ENCODE measurements around the gene SLC38A10.

SLC38A10 gene

GRCh38 chr17:81273698-81274470 lies 21.2 kb downstream of the SLC38A10 start:
- DNase-seq, result no peak

- no peak for DNase-seq
Measured at GRCh38 chr17:81272616-81273015, 22.5 kb downstream of the SLC38A10 start.

GRCh38 chr17:81271226-81271625 lies 23.9 kb downstream of the SLC38A10 start:
- no peak for DNase-seq

GRCh38 chr17:81270279-81270678 lies 24.8 kb downstream of the SLC38A10 start:
- no peak for DNase-seq

- DNase-seq, result no peak
Measured at GRCh38 chr17:81267390-81268067, 27.6 kb downstream of the SLC38A10 start.

GRCh38 chr17:81265576-81265975 lies 29.5 kb downstream of the SLC38A10 start:
- no peak for DNase-seq

GRCh38 chr17:81264640-81265039 lies 30.5 kb downstream of the SLC38A10 start:
- DNase-seq, result no peak

- no peak for DNase-seq
Measured at GRCh38 chr17:81263371-81264181, 31.5 kb downstream of the SLC38A10 start.

- no peak for DNase-seq
Measured at GRCh38 chr17:81261582-81262336, 33.3 kb downstream of the SLC38A10 start.

GRCh38 chr17:81261096-81261495 lies 34.0 kb downstream of the SLC38A10 start:
- no peak for DNase-seq

GRCh38 chr17:81260641-81261040 lies 34.5 kb downstream of the SLC38A10 start:
- no peak for DNase-seq

- DNase-seq, result no peak
Measured at GRCh38 chr17:81260171-81260570, 34.9 kb downstream of the SLC38A10 start.

- no peak for DNase-seq
Measured at GRCh38 chr17:81259058-81259605, 36.0 kb downstream of the SLC38A10 start.

- DNase-seq, result no peak
Measured at GRCh38 chr17:81258292-81258691, 36.8 kb downstream of the SLC38A10 start.

- DNase-seq, result no peak
Measured at GRCh38 chr17:81257533-81257932, 37.6 kb downstream of the SLC38A10 start.

GRCh38 chr17:81256616-81257015 lies 38.5 kb downstream of the SLC38A10 start:
- no peak for DNase-seq

- DNase-seq, result peak; percentile 40
Measured at GRCh38 chr17:81254955-81255717, 40.0 kb downstream of the SLC38A10 start.

GRCh38 chr17:81253358-81254131 lies 41.6 kb downstream of the SLC38A10 start:
- DNase-seq, result no peak

- DNase-seq, result no peak
Measured at GRCh38 chr17:81252987-81253329, 42.1 kb downstream of the SLC38A10 start.

- DNase-seq, result no peak
Measured at GRCh38 chr17:81252326-81252986, 42.7 kb downstream of the SLC38A10 start.
